HEK293 (cell line): ENCODE data around the gene POLD1.

Experiments used
- CTCF ChIA-PET: fragments of 350-600 bp; formaldehyde crosslinking; extraction: SDS; loops from one replicate; lab custom pipeline; 2021; ENCODE audit warnings: antibody characterized with exemption; lab: Yijun Ruan, JAX
- POLR2A ChIA-PET: fragments of 300-600 bp; formaldehyde crosslinking; extraction: SDS; loops from one replicate; lab custom pipeline; 2020; ENCODE audit warnings: antibody characterized with exemption, inconsistent platforms; lab: Yijun Ruan, JAX
- H3K27ac ChIP-seq: fragments of 200-500 bp; sonication (Bioruptor generic); 2 replicates; pipeline ENCODE4 v1.5.1; 2014; ENCODE audit warnings: low read depth, low read length, control low read depth, inconsistent platforms; ENCODE audit errors: extremely low read depth
- H3K36me3 ChIP-seq, 2 experiments: fragments of 200-500 bp in 1 of 2; sonication (Bioruptor generic) in 1 of 2; 1 replicate in 1 of 2; 2 replicates in 1 of 2; pipeline ENCODE4 v1.5.1; 2014 to 2017; ENCODE audit warnings: inconsistent platforms in 2 of 2, low read length in 2 of 2; ENCODE audit not compliant: control insufficient read depth in 2 of 2, insufficient read depth in 1 of 2
- H3K4me1 ChIP-seq: fragments of 200-500 bp; sonication (Bioruptor generic); 2 replicates; pipeline ENCODE4 v1.5.1; 2014; ENCODE audit warnings: mild to moderate bottlenecking, low read length, inconsistent platforms; ENCODE audit not compliant: control insufficient read depth, insufficient read depth
- H3K4me3 ChIP-seq: 2 replicates; pipeline ENCODE4 v1.5.1; 2011; ENCODE audit warnings: low read depth, mild to moderate bottlenecking, control low read depth, low read length, moderate library complexity
- H3K9me3 ChIP-seq: fragments of 200-500 bp; sonication (Bioruptor generic); 2 replicates; pipeline ENCODE4 v1.5.1; 2014; ENCODE audit warnings: low read depth, low read length, inconsistent platforms; ENCODE audit not compliant: control insufficient read depth, insufficient read depth
- EGR2 ChIP-seq: fragments of 450-650 bp; formaldehyde crosslinking; IDR thresholded peaks from 2 replicates; pipeline ENCODE4 v1.5.1; 2016; ENCODE audit warnings: low read depth, missing biosample characterization, missing genetic modification characterization
- GLI4 ChIP-seq: fragments of 450-650 bp; formaldehyde crosslinking; IDR thresholded peaks from 2 replicates; pipeline ENCODE4 v1.5.1; 2016; ENCODE audit warnings: missing biosample characterization, missing genetic modification characterization
- GLIS2 ChIP-seq: fragments of 450-650 bp; formaldehyde crosslinking; IDR thresholded peaks from 2 replicates; pipeline ENCODE4 v1.5.1; 2016; ENCODE audit warnings: missing biosample characterization, missing genetic modification characterization
- MEIS1 ChIP-seq: sonication (generic); formaldehyde crosslinking; IDR thresholded peaks from 2 replicates; pipeline ENCODE4 v1.8.1; 2022; ENCODE audit warnings: missing genetic modification reagents, mild to moderate bottlenecking, borderline replicate concordance
- REPIN1 ChIP-seq: fragments of 450-650 bp; formaldehyde crosslinking; IDR thresholded peaks from 2 replicates; pipeline ENCODE4 v1.5.1; 2017; ENCODE audit warnings: missing biosample characterization, missing genetic modification characterization, low read depth
- SP2 ChIP-seq: fragments of 450-650 bp; formaldehyde crosslinking; IDR thresholded peaks from 2 replicates; pipeline ENCODE4 v1.5.1; 2016; ENCODE audit warnings: missing biosample characterization, missing genetic modification characterization
- YY1 ChIP-seq: fragments of 450-650 bp; formaldehyde crosslinking; IDR thresholded peaks from 2 replicates; pipeline ENCODE4 v1.5.1; 2018; ENCODE audit warnings: missing biosample characterization, missing genetic modification characterization
- ZIC2 ChIP-seq: fragments of 450-650 bp; formaldehyde crosslinking; IDR thresholded peaks from 2 replicates; pipeline ENCODE4 v1.5.1; 2016; ENCODE audit warnings: missing biosample characterization, missing genetic modification characterization
- ZNF114 ChIP-seq: fragments of 450-650 bp; formaldehyde crosslinking; IDR thresholded peaks from 2 replicates; pipeline ENCODE4 v1.5.0; 2017; ENCODE audit warnings: missing biosample characterization, missing genetic modification characterization
- ZNF239 ChIP-seq: fragments of 450-650 bp; formaldehyde crosslinking; IDR thresholded peaks from 2 replicates; pipeline ENCODE4 v1.5.1; 2016; ENCODE audit warnings: missing biosample characterization, missing genetic modification characterization
- ZNF501 ChIP-seq: fragments of 450-650 bp; formaldehyde crosslinking; IDR thresholded peaks from 2 replicates; pipeline ENCODE4 v1.5.1; 2016; ENCODE audit warnings: missing biosample characterization, missing genetic modification characterization
- ZNF530 ChIP-seq: fragments of 450-650 bp; formaldehyde crosslinking; IDR thresholded peaks from 2 replicates; pipeline ENCODE4 v1.5.1; 2016; ENCODE audit warnings: low read depth, missing biosample characterization, missing genetic modification characterization
- ZNF548 ChIP-seq: fragments of 450-650 bp; formaldehyde crosslinking; IDR thresholded peaks from 2 replicates; pipeline ENCODE4 v1.5.1; 2016; ENCODE audit warnings: missing biosample characterization, missing genetic modification characterization
- ZNF549 ChIP-seq: fragments of 450-650 bp; IDR thresholded peaks from 2 replicates; pipeline ENCODE4 v1.5.1; 2018; ENCODE audit warnings: missing biosample characterization, missing genetic modification characterization, mild to moderate bottlenecking, inconsistent platforms, moderate library complexity
- ZNF561 ChIP-seq: fragments of 450-650 bp; IDR thresholded peaks from 2 replicates; pipeline ENCODE4 v1.5.1; 2018; ENCODE audit warnings: missing biosample characterization, missing genetic modification characterization, borderline replicate concordance
- TF ChIP-seq, protein P1 (sequence below): fragments of 450-650 bp; formaldehyde crosslinking; IDR thresholded peaks from 2 replicates; pipeline ENCODE4 v1.5.1; 2017; ENCODE audit warnings: missing biosample characterization, missing genetic modification characterization
- TF ChIP-seq, protein P2 (sequence below): fragments of 450-650 bp; formaldehyde crosslinking; IDR thresholded peaks from 2 replicates; pipeline ENCODE4 v1.5.1; 2016; ENCODE audit warnings: missing biosample characterization, missing genetic modification characterization

POLD1 gene

DNA sequence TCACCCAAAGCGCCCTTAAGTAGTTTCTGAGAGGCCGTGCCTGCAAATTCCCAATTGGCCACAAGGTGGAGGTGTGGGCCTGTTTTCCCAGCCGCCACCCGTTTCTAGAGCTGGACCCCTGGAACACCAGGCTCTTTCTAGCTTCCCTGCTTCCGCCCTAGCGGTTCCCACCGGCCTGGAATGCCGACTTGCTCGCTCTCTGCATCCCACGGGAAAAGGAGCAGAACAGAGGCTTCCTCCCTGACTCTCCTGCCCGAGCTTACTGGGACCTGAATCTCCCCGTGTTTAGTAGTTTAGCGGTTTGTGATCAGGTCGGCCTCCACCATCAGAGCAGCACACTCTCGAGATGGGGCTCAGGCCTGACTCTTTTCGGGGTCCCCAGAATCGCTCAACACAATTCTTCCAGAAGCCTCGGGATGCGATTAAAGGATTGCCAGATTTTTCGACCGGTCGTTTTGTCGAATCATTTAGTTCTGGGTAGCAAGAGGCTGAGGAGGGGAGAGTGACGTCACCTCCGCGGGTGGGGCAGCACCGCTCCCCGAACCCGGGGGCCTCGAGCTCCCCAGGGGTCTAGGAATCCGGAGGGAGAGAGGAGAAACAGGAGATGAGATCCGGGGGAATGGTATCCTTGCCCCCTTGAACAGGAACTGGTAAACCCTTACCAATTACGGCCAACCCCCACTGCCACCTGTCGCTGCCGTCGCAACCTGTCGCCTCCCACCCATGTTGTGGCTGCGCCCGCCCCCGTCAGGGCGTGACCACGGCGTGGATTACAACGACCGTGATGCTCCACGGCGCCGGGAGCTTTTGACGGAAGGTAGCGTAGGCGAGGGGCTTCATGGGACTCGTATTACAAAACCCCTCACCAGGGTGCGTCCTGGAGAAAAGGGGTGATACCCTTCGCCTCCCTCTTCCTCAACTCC is 26.7 kb upstream of the POLD1 start (continued):
- TF ChIP-seq YY1 (tag by site-specific recombination) (no peak), EGR2 (tag by site-specific recombination) (0 out of 2 replicates have a peak, but pooled peaks have one; percentile 7), ZNF549 (tag by site-specific recombination) (no peak), GLIS2 (tag by site-specific recombination) (peak; percentile 54; the same call in 1 of the 2 replicates), REPIN1 (tag by site-specific recombination) (no peak), ZNF239 (tag by site-specific recombination) (no peak), ZNF114 (tag by site-specific recombination) (no peak), ZNF530 (tag by site-specific recombination) (no peak)
- TF ChIP-seq, protein P1, sequence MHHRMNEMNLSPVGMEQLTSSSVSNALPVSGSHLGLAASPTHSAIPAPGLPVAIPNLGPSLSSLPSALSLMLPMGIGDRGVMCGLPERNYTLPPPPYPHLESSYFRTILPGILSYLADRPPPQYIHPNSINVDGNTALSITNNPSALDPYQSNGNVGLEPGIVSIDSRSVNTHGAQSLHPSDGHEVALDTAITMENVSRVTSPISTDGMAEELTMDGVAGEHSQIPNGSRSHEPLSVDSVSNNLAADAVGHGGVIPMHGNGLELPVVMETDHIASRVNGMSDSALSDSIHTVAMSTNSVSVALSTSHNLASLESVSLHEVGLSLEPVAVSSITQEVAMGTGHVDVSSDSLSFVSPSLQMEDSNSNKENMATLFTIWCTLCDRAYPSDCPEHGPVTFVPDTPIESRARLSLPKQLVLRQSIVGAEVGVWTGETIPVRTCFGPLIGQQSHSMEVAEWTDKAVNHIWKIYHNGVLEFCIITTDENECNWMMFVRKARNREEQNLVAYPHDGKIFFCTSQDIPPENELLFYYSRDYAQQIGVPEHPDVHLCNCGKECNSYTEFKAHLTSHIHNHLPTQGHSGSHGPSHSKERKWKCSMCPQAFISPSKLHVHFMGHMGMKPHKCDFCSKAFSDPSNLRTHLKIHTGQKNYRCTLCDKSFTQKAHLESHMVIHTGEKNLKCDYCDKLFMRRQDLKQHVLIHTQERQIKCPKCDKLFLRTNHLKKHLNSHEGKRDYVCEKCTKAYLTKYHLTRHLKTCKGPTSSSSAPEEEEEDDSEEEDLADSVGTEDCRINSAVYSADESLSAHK (tag by site-specific recombination): no peak

DNA sequence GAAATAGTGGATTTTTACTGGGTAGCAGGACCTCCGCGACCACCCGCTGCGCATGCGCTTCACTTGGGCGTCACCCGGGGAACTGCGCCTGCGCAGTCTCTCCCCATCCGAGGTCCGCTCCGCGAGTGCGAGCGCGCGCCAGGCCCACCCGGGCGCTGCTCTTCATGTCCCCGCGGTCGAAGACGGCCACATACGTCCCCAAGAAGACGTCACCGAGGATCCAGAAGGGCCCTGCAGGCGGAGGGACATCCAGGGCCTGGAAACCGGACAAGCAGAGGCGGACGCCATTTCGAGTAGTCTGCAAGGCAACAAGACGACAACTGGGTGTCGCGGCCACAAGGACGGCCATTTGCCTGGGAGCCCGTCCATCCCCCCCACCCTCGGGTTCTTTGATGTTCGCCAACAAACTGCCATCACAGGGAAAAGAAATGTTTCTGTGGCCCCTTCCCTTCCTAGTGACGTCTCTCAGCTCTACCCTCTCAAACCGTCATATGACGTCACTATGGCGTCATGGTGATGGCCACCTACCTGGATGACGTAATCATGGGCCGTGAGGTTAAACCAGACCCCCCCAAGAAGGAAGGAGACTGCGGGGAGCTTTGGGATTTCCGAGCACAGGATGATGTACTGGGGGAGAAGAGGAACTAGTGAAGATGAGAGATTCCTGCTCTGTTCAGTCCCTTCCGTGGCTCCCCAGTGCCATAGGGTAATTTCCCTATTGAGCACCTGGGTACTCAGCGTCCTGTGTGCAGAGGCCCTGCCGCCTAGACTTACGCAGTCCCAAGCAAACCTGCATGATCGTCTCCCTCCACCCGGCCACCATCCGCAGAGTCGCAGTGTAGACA is 25.4 kb upstream of the POLD1 start:
- POLR2A ChIA-PET: no interaction called here
- H3K4me3 ChIP-seq: no peak overlapping the region
- TF ChIP-seq GLI4 (tag by site-specific recombination): no peak
- no peak for TF ChIP-seq ZNF561 (tag by site-specific recombination)
- H3K4me1 ChIP-seq: no peaks in the 10 kb centered on the region
- CTCF ChIA-PET: interaction anchor here (0.6 to 2.4 kb wide), 8 partner anchors 9 to 915 kb away, joined by 3 to 40 read pairs (median 8); no protein-coding TSS in a partner anchor
- H3K9me3 ChIP-seq: no peaks in the 10 kb centered on the region
- H3K27ac ChIP-seq: no peak overlapping the region
- peaks cover 0 to 5% of the 10 kb centered on the region in 2 experiments; a peak in 1 of 3 replicates for H3K36me3 ChIP-seq

DNA sequence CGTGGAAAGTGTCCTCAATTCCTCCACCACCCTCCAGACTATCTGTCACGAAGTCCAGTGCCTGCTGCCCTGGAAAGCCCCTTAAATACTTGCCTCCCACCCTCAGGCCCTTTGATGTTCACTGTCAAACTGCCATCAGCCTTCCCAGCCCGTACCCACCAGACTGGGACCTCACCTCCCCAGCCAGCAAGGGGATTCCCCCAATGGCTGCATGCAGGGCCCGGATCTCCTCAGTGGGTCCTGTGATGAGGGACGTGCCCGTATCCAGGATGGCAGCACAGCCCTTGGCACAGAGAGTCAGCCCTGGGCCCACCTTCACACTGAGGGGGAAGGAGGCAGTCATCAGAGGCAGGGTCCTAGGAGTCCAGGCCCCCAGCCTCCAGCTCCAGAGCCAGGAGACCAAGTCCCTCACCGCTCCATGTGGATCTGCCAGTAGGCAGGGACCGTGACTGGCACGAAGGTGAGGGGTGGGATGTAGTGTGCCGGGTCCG is 24.8 kb upstream of the POLD1 start:
- CTCF ChIA-PET: interaction anchor here (0.5 to 1.8 kb wide), 4 partner anchors 9 to 178 kb away, joined by 3 to 5 read pairs (median 4); no protein-coding TSS in a partner anchor
- TF ChIP-seq MEIS1 (CRISPR knock-in tag): no peak
- no peak for TF ChIP-seq ZNF501 (tag by site-specific recombination)
- TF ChIP-seq ZNF548 (tag by site-specific recombination): no peak
- TF ChIP-seq, protein P2, sequence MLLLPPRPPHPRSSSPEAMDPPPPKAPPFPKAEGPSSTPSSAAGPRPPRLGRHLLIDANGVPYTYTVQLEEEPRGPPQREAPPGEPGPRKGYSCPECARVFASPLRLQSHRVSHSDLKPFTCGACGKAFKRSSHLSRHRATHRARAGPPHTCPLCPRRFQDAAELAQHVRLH (tag by site-specific recombination): no peak
- no peak for TF ChIP-seq SP2 (tag by site-specific recombination)
- TF ChIP-seq ZIC2 (tag by site-specific recombination): no peak
- H3K4me3 ChIP-seq: no peak overlapping the region
- peaks cover 0 to 5% of the 10 kb centered on the region in 2 experiments; a peak in 1 of 3 replicates for H3K36me3 ChIP-seq
- H3K9me3 ChIP-seq: no peaks in the 10 kb centered on the region
- POLR2A ChIA-PET: no interaction called here
- H3K4me1 ChIP-seq: no peaks in the 10 kb centered on the region
- no peak overlapping the region for H3K27ac ChIP-seq
